ENCODE results near the gene VWA8.

The VWA8 gene

DNA sequence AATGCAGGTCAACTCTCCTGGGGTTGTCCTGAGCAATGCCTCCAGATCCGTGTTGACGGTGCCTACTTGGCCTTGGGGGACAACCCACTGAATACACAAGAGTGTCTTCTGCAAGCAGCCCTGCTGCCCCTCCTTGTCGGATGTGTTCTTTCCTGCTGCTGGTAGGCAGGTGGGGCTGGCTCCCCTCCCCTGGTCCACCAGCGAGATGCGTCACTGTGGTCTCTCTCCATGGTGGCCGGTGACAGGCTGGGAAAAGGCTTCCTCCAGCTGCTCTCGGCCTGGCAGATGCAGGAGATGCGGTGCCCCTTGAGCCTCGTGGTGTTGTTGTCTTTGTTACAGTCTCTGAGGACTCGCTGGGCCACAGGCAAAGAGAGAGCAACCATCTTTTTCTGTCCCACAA lies 418.6 kb downstream of the VWA8 start:
- DNase-seq (ENCODE audit: low read depth in 3 of 3, low spot score in 1 of 3), result no peak

GRCh38 chr13:41541142-41541938 lies 419.6 kb downstream of the VWA8 start:
- DNase-seq (ENCODE audit: low read depth in 3 of 3, low spot score in 1 of 3), result no peak

DNA sequence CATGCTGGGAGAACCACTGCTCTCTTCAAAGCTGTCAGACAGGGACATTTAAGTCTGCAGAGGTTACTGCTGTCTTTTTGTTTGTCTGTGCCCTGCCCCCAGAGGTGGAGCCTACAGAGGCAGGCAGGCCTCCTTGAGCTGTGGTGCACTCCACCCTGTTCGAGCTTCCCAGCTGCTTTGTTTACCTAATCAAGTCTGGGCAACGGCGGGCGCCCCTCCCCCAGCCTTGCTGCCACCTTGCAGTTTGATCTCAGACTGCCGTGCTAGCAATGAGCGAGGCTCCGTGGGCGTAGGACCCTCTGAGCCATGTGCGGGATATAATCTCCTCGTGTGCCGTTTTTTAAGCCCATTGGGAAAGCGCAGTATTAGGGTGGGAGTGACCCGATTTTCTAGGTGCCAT lies 420.7 kb downstream of the VWA8 start:
- peak in 1 of 3 donors; percentile 10 for DNase-seq (ENCODE audit: low read depth in 3 of 3, low spot score in 1 of 3)

GRCh38 chr13:41533266-41534052 lies 427.4 kb downstream of the VWA8 start:
- no peak for DNase-seq (ENCODE audit: low read depth in 3 of 3, low spot score in 1 of 3)

- no peak for DNase-seq (ENCODE audit: low read depth in 3 of 3, low spot score in 1 of 3)
These were observed 432.9 kb downstream of the VWA8 start for GRCh38 chr13:41528021-41528420.

DNA sequence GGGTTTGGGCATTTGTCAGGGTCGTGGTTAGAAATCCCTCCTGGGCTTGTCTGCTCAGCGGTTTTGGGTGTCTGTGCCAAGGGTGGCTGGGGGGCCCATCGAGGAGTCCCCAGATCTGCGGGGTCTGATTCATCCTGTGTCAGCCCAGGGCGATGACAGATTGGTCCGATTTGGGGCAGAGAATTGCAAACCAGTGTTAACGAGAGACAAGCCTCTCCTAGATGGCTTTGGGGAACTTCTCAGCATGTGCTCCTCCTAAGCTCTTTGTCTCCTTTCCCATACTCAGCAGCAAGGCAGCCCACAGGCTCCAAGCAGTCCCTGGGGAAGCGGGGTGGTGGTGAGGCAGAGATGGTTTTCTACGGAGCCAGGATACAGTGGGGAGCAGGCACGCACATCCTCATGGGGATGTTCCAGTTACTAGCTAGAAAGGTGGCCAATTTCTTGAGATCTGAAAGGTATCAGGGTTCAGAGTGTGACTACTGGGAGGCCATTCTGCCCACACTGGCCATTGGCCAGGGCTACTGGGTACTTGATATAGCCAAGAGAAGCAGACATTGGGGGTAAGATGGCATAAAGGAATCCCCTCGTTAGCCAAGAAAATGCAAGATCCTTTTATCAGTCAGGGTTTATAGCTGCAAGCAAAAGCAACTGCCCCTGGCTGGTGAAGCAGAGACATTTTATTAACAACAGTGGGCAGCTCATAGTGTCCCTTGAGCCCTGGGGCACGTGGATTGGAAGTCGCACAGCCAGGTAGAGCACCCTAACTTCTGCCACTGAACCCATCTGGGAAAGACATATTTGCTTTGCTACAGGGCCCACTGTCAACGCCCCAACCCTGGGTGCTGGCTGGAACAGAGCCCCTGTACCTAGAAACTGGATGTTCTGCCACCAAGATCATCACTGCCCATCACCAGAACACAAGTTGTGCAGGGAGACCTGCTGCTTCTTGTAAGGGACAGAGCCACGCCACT lies 440.0 kb downstream of the VWA8 start:
- DNase-seq (ENCODE audit: low read depth in 3 of 3, low spot score in 1 of 3), result no peak

- DNase-seq (ENCODE audit: low read depth in 3 of 3, low spot score in 1 of 3), result no peak
These were observed 440.8 kb downstream of the VWA8 start for GRCh38 chr13:41520016-41520659.
